GM12878 (cell line): ENCODE measurements around the gene CLIP2. TPM values are rescaled to one million over a fixed set of nuclear protein-coding genes. Genes with fewer than 3 reads are reported as not detected.

Experiments
- ATAC-seq: fragments of 200-7000 bp; cut with Tn5 transposase; 3 replicates; pipeline ENCODE4 v1.9.1; 2020; ENCODE audit warnings: mild to moderate bottlenecking, moderate library complexity
- BruUV-seq: library from RNA; stranded (reverse); fragments of 400-500 nt; replicated peaks from 2 replicates; lab custom pipeline; 2021; lab: Mats Ljungman, UMichigan
- CTCF ChIA-PET: fragments of 300-600 bp; sonication (Branson Sonifier 250); formaldehyde crosslinking; extraction: SDS; loops from one replicate; lab custom pipeline; 2021; ENCODE audit warnings: inconsistent platforms; lab: Yijun Ruan, JAX
- POLR2A ChIA-PET: fragments of 350-600 bp; formaldehyde crosslinking; extraction: SDS; loops from one replicate; lab custom pipeline; 2021; ENCODE audit warnings: inconsistent platforms; lab: Charles Lee
- RAD21 ChIA-PET: fragments of 300-600 bp; sonication (Branson Sonifier 250); formaldehyde crosslinking; loops from one replicate; lab custom pipeline; 2023; ENCODE audit warnings: antibody characterized with exemption; ENCODE audit not compliant: unreplicated experiment; lab: Charles Lee
- SMC1A ChIA-PET: fragments of 300-600 bp; sonication (Branson Sonifier 250); formaldehyde crosslinking; loops from one replicate; lab custom pipeline; 2023; ENCODE audit not compliant: unreplicated experiment, uncharacterized antibody; lab: Charles Lee
- DNase-seq: peaks from one replicate; pipeline ENCODE4 v3.0.0-alpha.2; 2011; ENCODE audit warnings: low read depth, low spot score
- FAIRE-seq: peaks from 3 replicates; lab custom pipeline; 2011; peaks lifted over from hg19 to GRCh38; lab: Jason Lieb, UNC
- H2AFZ ChIP-seq: 2 replicates; pipeline ENCODE4 v1.6.0; 2011; ENCODE audit warnings: low read depth, low read length, control low read depth; ENCODE audit not compliant: control insufficient read depth
- H3K27ac ChIP-seq: 2 replicates; pipeline ENCODE4 v1.5.1; 2011; ENCODE audit warnings: control low read depth; ENCODE audit not compliant: control insufficient read depth, insufficient read depth
- H3K27me3 ChIP-seq, 2 experiments: replicated peaks in 1 of 2; 2 replicates each; pipeline versions ENCODE4 v1.6.0 to v1.6.1; 2011; ENCODE audit warnings: low read length in 1 of 2; ENCODE audit not compliant: control insufficient read depth in 2 of 2, insufficient read depth in 2 of 2
- H3K36me3 ChIP-seq, 2 experiments: 2 replicates each; pipeline ENCODE4 v1.5.1; 2011; ENCODE audit warnings: low read length in 1 of 2; ENCODE audit not compliant: control insufficient read depth in 2 of 2, insufficient read depth in 2 of 2
- H3K4me1 ChIP-seq: 2 replicates; pipeline ENCODE4 v1.6.1; 2011; ENCODE audit warnings: mild to moderate bottlenecking, low read length, moderate library complexity, mixed read lengths; ENCODE audit not compliant: control insufficient read depth, insufficient read depth
- H3K4me2 ChIP-seq: 2 replicates; pipeline ENCODE4 v1.6.0; 2011; ENCODE audit warnings: control low read depth; ENCODE audit not compliant: control insufficient read depth, insufficient read depth
- H3K4me3 ChIP-seq: fragments of 200-600 bp; sonication (generic); 2 replicates; pipeline ENCODE4 v1.5.1; 2016
- H3K79me2 ChIP-seq: 2 replicates; pipeline ENCODE4 v1.6.0; 2011; ENCODE audit warnings: low read length; ENCODE audit not compliant: control insufficient read depth, insufficient read depth
- H3K9ac ChIP-seq: 2 replicates; pipeline ENCODE4 v1.8.0; 2011; ENCODE audit warnings: low read length, control low read depth, mixed read lengths; ENCODE audit not compliant: control insufficient read depth, insufficient read depth
- H3K9me3 ChIP-seq: replicated peaks from 3 replicates; pipeline ENCODE4 v1.5.1; 2011; ENCODE audit warnings: mild to moderate bottlenecking, low read length; ENCODE audit not compliant: control insufficient read depth, insufficient read depth
- H4K20me1 ChIP-seq: 2 replicates; pipeline ENCODE4 v1.6.0; 2011; ENCODE audit not compliant: control insufficient read depth, insufficient read depth
- ATF2 ChIP-seq: IDR thresholded peaks from 2 replicates; pipeline ENCODE4 v1.6.1; 2012; ENCODE audit warnings: low read length, inconsistent platforms
- ATF3 ChIP-seq: IDR thresholded peaks from 2 replicates; pipeline ENCODE4 v1.6.1; 2011; ENCODE audit warnings: low read depth, mild to moderate bottlenecking, low read length, moderate library complexity, borderline replicate concordance; ENCODE audit errors: extremely low read depth
- CBFB ChIP-seq: IDR thresholded peaks from 2 replicates; pipeline ENCODE4 v1.6.1; 2016; ENCODE audit warnings: antibody characterized with exemption, low read depth
- DPF2 ChIP-seq: fragments of 450-650 bp; IDR thresholded peaks from 2 replicates; pipeline ENCODE4 v1.6.1; 2017; ENCODE audit warnings: mild to moderate bottlenecking
- FOXK2 ChIP-seq: fragments of 450-650 bp; IDR thresholded peaks from 2 replicates; pipeline ENCODE4 v1.6.1; 2017; ENCODE audit warnings: mild to moderate bottlenecking, moderate library complexity
- HDAC2 ChIP-seq: fragments of 200-600 bp; sonication (generic); IDR thresholded peaks from 2 replicates; pipeline ENCODE4 v1.6.1; 2017
- IKZF1 ChIP-seq: fragments of 450-650 bp; conservative IDR thresholded peaks from 2 replicates; pipeline ENCODE4 v1.6.1; 2017; ENCODE audit warnings: antibody characterized with exemption, mild to moderate bottlenecking
- KLF5 ChIP-seq: fragments of 450-650 bp; IDR thresholded peaks from 2 replicates; pipeline ENCODE4 v1.6.1; 2014; ENCODE audit warnings: mild to moderate bottlenecking; ENCODE audit not compliant: partially characterized antibody
- MTA3 ChIP-seq: IDR thresholded peaks from 2 replicates; pipeline ENCODE4 v1.6.1; 2012; ENCODE audit warnings: low read length, inconsistent platforms, borderline replicate concordance
- MYB ChIP-seq: fragments of 150-350 bp; IDR thresholded peaks from 2 replicates; pipeline ENCODE4 v1.6.1; 2014; ENCODE audit warnings: mild to moderate bottlenecking, low read depth, low read length, borderline replicate concordance
- RBBP5 ChIP-seq: fragments of 200-600 bp; sonication (generic); conservative IDR thresholded peaks from 2 replicates; pipeline ENCODE4 v1.6.1; 2016
- RUNX3 ChIP-seq: IDR thresholded peaks from 2 replicates; pipeline ENCODE4 v1.6.1; 2012; ENCODE audit warnings: low read length, inconsistent platforms
- SREBF2 ChIP-seq: IDR thresholded peaks from 2 replicates; pipeline ENCODE4 v1.6.1; 2012; ENCODE audit warnings: mild to moderate bottlenecking, low read length
- TARDBP ChIP-seq: IDR thresholded peaks from 2 replicates; pipeline ENCODE4 v1.6.1; 2016; ENCODE audit warnings: borderline replicate concordance
- TBL1XR1 ChIP-seq: IDR thresholded peaks from 2 replicates; pipeline ENCODE4 v1.6.1; 2012; ENCODE audit warnings: low read depth, low read length, improper control_type of control experiment
- ZNF217 ChIP-seq: fragments of 450-650 bp; IDR thresholded peaks from 2 replicates; pipeline ENCODE4 v1.6.1; 2017; ENCODE audit warnings: antibody characterized with exemption, mild to moderate bottlenecking
- ZNF687 ChIP-seq: fragments of 450-650 bp; IDR thresholded peaks from 2 replicates; pipeline ENCODE4 v1.6.1; 2017; ENCODE audit warnings: mild to moderate bottlenecking, moderate library complexity
- ZSCAN29 ChIP-seq: fragments of 450-650 bp; IDR thresholded peaks from 2 replicates; pipeline ENCODE4 v1.6.1; 2017; ENCODE audit warnings: mild to moderate bottlenecking, moderate library complexity
- WGBS: methylation state at CpG from one replicate; pipeline ENCODE4 v1.1.6; 2016; ENCODE audit warnings: low lambda C conversion rate; ENCODE audit not compliant: insufficient replicate concordance, insufficient coverage; ENCODE audit errors: missing lambda C conversion rate; 5-methylcytosine and 5-hydroxymethylcytosine counted together
- in situ Hi-C: fragments of 300-500 bp; cut with MboI; formaldehyde crosslinking; loops from 9 replicates; pipeline ENCODE4 v1.14.3; 2018; ENCODE audit warnings: mixed read lengths
- intact Hi-C: fragments of 100-400 bp; cut with micrococcal nuclease; formaldehyde crosslinking; loops from one replicate; pipeline ENCODE4 v1.14.2; 2022; ENCODE audit not compliant: unreplicated experiment
- polyA plus RNA-seq, 11 experiments: library from polyadenylated mRNA; depleted of rRNA in 4 of 11; unstranded in 6 of 11; stranded (reverse) in 5 of 11; fragments of >200 nt; fragmentation: Nextera tagmentation in 4 of 11; fragmentation: Illumina TruSeq in 1 of 11; extraction: Ambion mirVana in 4 of 11; extraction: Trizol in 1 of 11; gene quantifications; 1 replicate in 1 of 11; 2 replicates in 10 of 11; pipeline versions ENCODE4 v1.2.1 to v1.2.3, GENCODE V29; 2011 to 2016; ENCODE audit warnings: inconsistent platforms in 2 of 11, missing spikeins in 2 of 11, low read depth in 1 of 11
- total RNA-seq, 4 experiments: library from RNA; depleted of rRNA in 3 of 4; stranded (reverse); fragments of >200 nt in 3 of 4; fragmentation: Illumina TruSeq in 1 of 4; extraction: Trizol in 1 of 4; gene quantifications; 2 replicates each; pipeline versions ENCODE4 v1.2.1 to v1.2.3, GENCODE V29; 2013 to 2021

CLIP2 gene
- total and polyA plus RNA-seq, 10 of the 15 experiments (the other 5 are each of a cell fraction or from before 2014, with no cell fraction given) = 0.26 to 56.3 (median 21.0) TPM

GRCh38 chr7:74306730-74307469 is 17.7 kb downstream of the CLIP2 start:
- Histone ChIP-seq H2AFZ (peak overlapping the region; percentile 26), H3K9me3 (no peaks in the 10 kb centered on the region; the same call in 1 of the 3 replicates), H3K4me2 (peak overlapping the region; percentile 92), H3K27ac (peak overlapping the region; percentile 66), H3K36me3 (peaks cover 0 to 14% of the 10 kb centered on the region in 2 experiments; a peak in 2 of 4 replicates), H3K4me3 (peak overlapping the region; percentile 57), H3K4me1 (peaks cover 33% of the 10 kb centered on the region), H3K79me2 (peaks cover 56% of the 10 kb centered on the region), H3K9ac (peak overlapping the region; percentile 58; the same call in 1 of the 2 replicates), H3K27me3 (no peaks in the 10 kb centered on the region), H4K20me1 (no peaks in the 10 kb centered on the region)
- WGBS = 26% methylated on average over 19 of the region's 20 CpGs
- peak; percentile 23 for FAIRE-seq
- in situ Hi-C loops (no loop called here), intact Hi-C loops (loop anchor here (10.0 kb wide), 1 partner anchor 58 kb away; no protein-coding TSS in a partner anchor)
- peak; percentile 75 for ATAC-seq
- BruUV-seq = no TSS peak
- ChIA-PET RAD21 (interaction anchor here (1.0 to 1.5 kb wide), 3 partner anchors 13 to 101 kb away, joined by 3 to 4 read pairs (median 4); no protein-coding TSS in a partner anchor), POLR2A (no interaction called here), SMC1A (interaction anchor here (0.5 to 0.7 kb wide), 2 partner anchors 8 to 50 kb away, joined by 3 read pairs; no protein-coding TSS in a partner anchor), CTCF (interaction anchor here (0.6 to 1.3 kb wide), 3 partner anchors 11 to 101 kb away, joined by 3 read pairs; no protein-coding TSS in a partner anchor)
- no peak for DNase-seq
- no peak for TF ChIP-seq TARDBP
- TF ChIP-seq HDAC2 = no peak
- TF ChIP-seq ATF2 = no peak
- no peak for TF ChIP-seq ATF3
- no peak for TF ChIP-seq MYB
- no peak for TF ChIP-seq SREBF2
- TF ChIP-seq ZNF687 = no peak
- TF ChIP-seq CBFB = no peak
- peak; percentile 61 for TF ChIP-seq RUNX3
- 0 out of 2 replicates have a peak, but pooled peaks have one; percentile 33 for TF ChIP-seq DPF2
- TF ChIP-seq FOXK2 = no peak
- TF ChIP-seq ZNF217 = peak; percentile 75
- peak; percentile 34 for TF ChIP-seq IKZF1
- TF ChIP-seq TBL1XR1 = no peak
- TF ChIP-seq ZSCAN29 = no peak
- TF ChIP-seq MTA3 = no peak
- TF ChIP-seq RBBP5 = no peak
- no peak for TF ChIP-seq KLF5
